Lung (tissue), 12 donors: ENCODE measurements around the gene GORASP2. TPM values are rescaled to one million over a fixed set of nuclear protein-coding genes. Genes with fewer than 3 reads are reported as not detected.
"Not testable (repeated sequence)": the region's sequence is repeated elsewhere in the genome, so short reads cannot be mapped to it uniquely, and the experiment has no call there.

Source experiments
- ATAC-seq: fragments of 200-7000 bp; cut with Tn5 transposase; one replicate; pipeline ENCODE4 v1.9.1; 2020; ENCODE audit warnings: moderate number of reproducible peaks; ENCODE audit not compliant: insufficient read depth, low FRiP score
- DNase-seq, 3 donors: peaks; one replicate each; pipeline ENCODE4 v3.0.0-alpha.2; 2013 to 2017
- H3K27ac ChIP-seq, 2 donors: one replicate each; pipeline ENCODE4 v1.5.1; 2013; ENCODE audit warnings: mild to moderate bottlenecking in 2 of 2, moderate library complexity in 2 of 2, control low read depth in 1 of 2, inconsistent platforms in 1 of 2, low read depth in 1 of 2, low read length in 1 of 2
- H3K27me3 ChIP-seq, 3 donors: one replicate each; pipeline ENCODE4 v1.5.1; 2013; ENCODE audit warnings: low read length in 2 of 3; ENCODE audit not compliant: control insufficient read depth in 3 of 3, insufficient read depth in 3 of 3
- H3K36me3 ChIP-seq, 4 donors: one replicate each; pipeline ENCODE4 v1.5.1; 2013; ENCODE audit warnings: low read length in 4 of 4, mild to moderate bottlenecking in 1 of 4, moderate library complexity in 1 of 4; ENCODE audit not compliant: control insufficient read depth in 4 of 4, insufficient read depth in 4 of 4
- H3K4me1 ChIP-seq, 5 donors: one replicate each; pipeline ENCODE4 v1.5.1; 2013; ENCODE audit warnings: low read length in 5 of 5, mild to moderate bottlenecking in 2 of 5, moderate library complexity in 1 of 5; ENCODE audit not compliant: control insufficient read depth in 5 of 5, insufficient read depth in 5 of 5
- H3K4me3 ChIP-seq: one replicate; pipeline ENCODE4 v1.5.1; 2013; ENCODE audit warnings: mild to moderate bottlenecking, control low read depth, moderate library complexity
- H3K9ac ChIP-seq, 2 donors: one replicate each; pipeline ENCODE4 v1.5.1; 2013; ENCODE audit warnings: low read length in 2 of 2, control low read depth in 1 of 2; ENCODE audit not compliant: insufficient read depth in 1 of 2
- H3K9me3 ChIP-seq, 4 donors: one replicate each; pipeline ENCODE4 v1.5.1; 2013; ENCODE audit warnings: low read length in 3 of 4, mild to moderate bottlenecking in 1 of 4, moderate library complexity in 1 of 4; ENCODE audit not compliant: control insufficient read depth in 4 of 4, insufficient read depth in 3 of 4
- CTCF ChIP-seq: IDR thresholded peaks from 2 replicates; pipeline ENCODE4 v1.5.1; 2012; ENCODE audit warnings: mild to moderate bottlenecking; ENCODE audit errors: control extremely low read depth, extremely low read depth
- WGBS, 2 donors: extraction: QIAGEN DNeasy Blood & Tissue Kit; methylation state at CpG; one replicate each; pipeline ENCODE4 v1.1.7; 2013; 5-methylcytosine and 5-hydroxymethylcytosine counted together
- polyA plus RNA-seq, 2 donors: library from polyadenylated mRNA; stranded (reverse); fragments of 200-250 nt; gene quantifications; one replicate each; pipeline ENCODE4 v1.2.1, GENCODE V29; 2013
- total RNA-seq, 2 donors: library from RNA; depleted of rRNA in 1 of 2; stranded (reverse); fragments of >200 nt in 1 of 2; gene quantifications; one replicate each; pipeline ENCODE4 v1.2.1, GENCODE V29; 2014 to 2021
- donor health status: control.
- donor health status: control.
- donor health status: Bipolar disorder and iron deficiency.
- donor health status: healthy.
- donor health status: DM: yes; HTN: yes; CAD: no.

GORASP2 gene
- total and polyA plus RNA-seq, 4 donors: 32.1 to 65.2 (median 45.6) TPM

GRCh38 chr2:170911314-170911889 is 17.7 kb upstream of the GORASP2 start:
- no peaks in the 10 kb centered on the region for H3K27me3 ChIP-seq
- ATAC-seq: no peak
- H3K4me1 ChIP-seq: no peaks in the 10 kb centered on the region
- no peak overlapping the region for H3K4me3 ChIP-seq
- H3K9me3 ChIP-seq: peaks cover 0 to 23% (median 15%) of the 10 kb centered on the region in 4 donors
- no peak overlapping the region for H3K9ac ChIP-seq
- no peak for DNase-seq
- H3K36me3 ChIP-seq: no peaks in the 10 kb centered on the region
- H3K27ac ChIP-seq: no peak overlapping the region
- TF ChIP-seq CTCF: no peak
- WGBS, 2 donors: 84 to 92% methylated on average over 5 of the region's 5 CpGs

DNA sequence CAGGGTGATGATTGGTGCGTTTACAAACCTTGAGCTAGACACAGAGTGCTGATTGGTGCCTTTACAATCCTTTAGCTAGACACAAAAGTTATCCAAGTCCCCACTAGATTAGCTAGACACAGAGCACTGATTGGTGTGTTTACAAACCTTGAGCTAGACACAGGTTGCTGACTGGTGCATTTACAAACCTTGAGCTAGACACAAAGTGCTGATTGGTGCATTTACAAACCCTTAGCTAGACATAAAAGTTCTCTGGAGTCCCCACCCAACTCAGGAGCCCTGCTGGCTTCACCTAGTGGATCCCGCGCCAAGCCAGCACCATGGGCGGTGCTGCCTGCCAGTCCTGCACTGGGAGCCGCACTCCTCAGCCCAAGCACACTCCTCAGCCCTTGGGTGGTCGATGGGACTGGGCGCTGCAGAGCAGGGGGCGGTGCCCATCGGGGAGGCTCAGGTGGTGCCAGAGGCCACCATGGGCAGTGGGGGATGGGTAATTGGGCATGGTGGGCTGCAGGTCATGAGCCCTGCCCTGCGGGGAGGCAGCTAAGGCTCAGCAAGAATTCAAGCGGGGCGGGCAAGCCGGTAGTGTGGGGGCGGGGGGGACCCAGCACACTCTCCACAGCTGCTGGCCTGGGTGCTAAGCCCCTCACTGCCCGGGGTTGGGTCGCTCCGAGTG is 13.9 kb upstream of the GORASP2 start:
- not testable (repeated sequence) for DNase-seq, H3K4me1 ChIP-seq, H3K9ac ChIP-seq, H3K36me3 ChIP-seq, H3K4me3 ChIP-seq, H3K27ac ChIP-seq, H3K27me3 ChIP-seq, ATAC-seq
- 98 to 99% methylated on average over 17 of the region's 17 CpGs for WGBS, 2 donors
- H3K9me3 ChIP-seq: peaks cover 0 to 34% (median 22%) of the 10 kb centered on the region in 4 donors

DNA sequence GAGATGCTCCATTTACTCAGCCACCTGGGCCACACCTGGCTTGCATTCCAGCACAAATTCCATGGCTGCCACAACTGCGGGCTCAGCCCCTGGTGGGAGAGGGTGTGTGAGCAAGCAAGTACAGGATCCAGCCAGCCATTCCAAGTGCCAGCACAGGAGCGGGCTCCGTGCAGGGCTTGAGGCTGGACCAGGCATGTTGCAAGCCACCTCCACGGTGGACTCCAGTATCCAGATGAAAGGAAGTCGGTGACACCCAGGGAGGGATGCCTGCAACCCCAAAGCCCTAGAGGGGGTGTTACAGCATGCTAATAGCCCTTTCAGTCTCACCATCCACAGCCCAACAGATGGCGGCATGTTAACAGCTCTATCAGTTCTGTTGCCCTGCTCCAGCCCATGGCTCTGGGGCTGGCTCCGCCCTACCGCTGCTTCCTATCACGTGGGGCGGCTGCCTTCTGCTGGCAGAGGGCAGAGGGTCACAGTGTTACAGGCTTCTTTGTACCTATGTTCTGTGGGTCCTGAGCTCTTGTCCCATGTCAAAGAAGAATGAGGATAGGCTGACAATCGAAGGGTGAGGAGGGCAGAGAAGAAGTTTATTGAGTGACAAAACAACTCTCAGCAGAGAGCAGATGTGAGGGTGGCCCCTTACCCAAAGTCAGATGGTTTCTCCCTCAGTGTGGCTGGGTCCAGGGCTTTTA is 11.7 kb upstream of the GORASP2 start:
- Histone ChIP-seq H3K9me3 (peaks cover 0 to 32% (median 13%) of the 10 kb centered on the region in 4 donors), H3K9ac (no peak overlapping the region), H3K27ac (no peak overlapping the region), H3K27me3 (no peaks in the 10 kb centered on the region), H3K36me3 (no peaks in the 10 kb centered on the region), H3K4me1 (no peaks in the 10 kb centered on the region), H3K4me3 (no peak overlapping the region)
- no peak for TF ChIP-seq CTCF
- DNase-seq (no peak), ATAC-seq (no peak)
- WGBS, 2 donors: 96% methylated on average over 11 of the region's 11 CpGs

DNA sequence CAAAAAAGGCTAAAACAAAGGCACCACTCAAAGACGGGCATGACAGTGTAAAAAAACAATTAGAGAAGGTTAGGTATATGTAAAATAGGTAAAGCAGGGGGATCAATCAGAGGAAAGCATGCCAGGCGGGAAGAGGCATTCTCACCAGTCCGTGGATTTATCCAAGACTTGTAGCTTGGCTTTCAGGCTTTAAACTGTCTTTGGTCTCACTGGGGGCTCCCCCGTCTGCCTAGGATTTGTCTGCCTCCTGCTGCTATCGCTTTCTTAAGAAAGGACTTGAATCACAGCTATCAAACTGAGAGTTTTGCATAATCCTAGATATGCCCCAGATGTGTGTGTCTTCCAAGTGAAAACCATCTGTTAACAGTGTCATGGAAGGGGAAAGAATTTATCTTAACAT is 11.1 kb upstream of the GORASP2 start:
- no peak for ATAC-seq
- no peak overlapping the region for H3K9ac ChIP-seq
- WGBS, 2 donors: 96% methylated on average over 5 of the region's 5 CpGs

DNA sequence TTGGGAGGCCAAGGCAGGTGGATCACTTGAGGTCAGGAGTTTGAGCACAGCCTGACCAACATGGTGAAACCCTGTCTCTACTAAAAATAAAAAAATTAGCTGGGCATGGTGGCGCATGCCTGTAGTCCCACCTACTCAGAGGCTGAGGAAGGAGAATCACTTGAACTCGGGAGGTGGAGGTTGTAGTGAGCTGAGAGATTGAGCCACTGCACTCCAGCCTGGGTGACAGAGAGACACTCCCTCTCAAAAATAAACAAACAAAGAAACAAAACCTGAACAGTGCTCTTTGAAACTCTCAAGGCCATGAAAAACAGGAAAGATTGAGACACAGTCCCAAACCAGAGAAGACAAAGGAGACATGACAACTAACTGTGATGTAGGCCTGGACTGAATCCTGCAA is 7.2 kb upstream of the GORASP2 start:
- not testable (repeated sequence) for H3K27me3 ChIP-seq, H3K36me3 ChIP-seq, DNase-seq, H3K4me1 ChIP-seq, H3K9ac ChIP-seq, H3K4me3 ChIP-seq, H3K27ac ChIP-seq, ATAC-seq
- peaks cover 0 to 18% (median 11%) of the 10 kb centered on the region in 4 donors for H3K9me3 ChIP-seq
- WGBS, 2 donors: 89 to 97% methylated on average over 2 of the region's 2 CpGs

More for the DNA sequence above, 11.1 kb upstream of the GORASP2 start:
- Histone ChIP-seq H3K9me3 (peaks cover 0 to 29% (median 12%) of the 10 kb centered on the region in 4 donors), H3K36me3 (no peaks in the 10 kb centered on the region), H3K27me3 (no peaks in the 10 kb centered on the region), H3K4me3 (no peak overlapping the region), H3K4me1 (no peaks in the 10 kb centered on the region), H3K27ac (no peak overlapping the region)
- DNase-seq: no peak
- no peak for TF ChIP-seq CTCF
